HepG2 (cell line): Measurements from ENCODE around the gene SEC14L5. TPM values are rescaled to one million over a fixed set of nuclear protein-coding genes. Genes with fewer than 3 reads are reported as not detected.

Experiments
- ATAC-seq: fragments of 200-7000 bp; cut with Tn5 transposase; 3 replicates; pipeline ENCODE4 v1.9.1; 2020; ENCODE audit warnings: mild to moderate bottlenecking, moderate library complexity
- BruUV-seq: library from RNA; stranded (reverse); fragments of 400-500 nt; replicated peaks from 2 replicates; lab custom pipeline; 2021; lab: Mats Ljungman, UMichigan
- CTCF ChIA-PET: fragments of 300-600 bp; formaldehyde crosslinking; extraction: SDS; loops from one replicate; lab custom pipeline; 2021; ENCODE audit warnings: low total read pairs, inconsistent platforms, low intra/inter-chr PET ratio; lab: Yijun Ruan, JAX
- POLR2A ChIA-PET: fragments of 350-600 bp; sonication (Branson Sonifier 250); formaldehyde crosslinking; loops from one replicate; lab custom pipeline; 2020; ENCODE audit warnings: antibody characterized with exemption, inconsistent platforms; lab: Yijun Ruan, JAX
- DNase-seq: peaks from one replicate; pipeline ENCODE4 v3.0.0-alpha.2; 2015; ENCODE audit warnings: low spot score
- FAIRE-seq: peaks from 3 replicates; lab custom pipeline; 2011; peaks lifted over from hg19 to GRCh38; lab: Jason Lieb, UNC
- H2AFZ ChIP-seq: one replicate; pipeline ENCODE4 v1.6.1; 2011; ENCODE audit warnings: low read length, inconsistent platforms
- H3K27ac ChIP-seq: fragments of 300-600 bp; 3 replicates; pipeline ENCODE4 v1.8.0; 2011; ENCODE audit warnings: mixed run types, mild to moderate bottlenecking, mixed read lengths, low read length, inconsistent platforms; ENCODE audit not compliant: insufficient read depth; ENCODE audit errors: extremely low read length
- H3K27me3 ChIP-seq, 2 experiments: fragments of 200-600 bp in 1 of 2; 2 replicates in 1 of 2; 3 replicates in 1 of 2; pipeline versions ENCODE4 v1.6.0 to v1.8.0; 2011; ENCODE audit warnings: low read length in 2 of 2, mild to moderate bottlenecking in 2 of 2, moderate library complexity in 2 of 2, inconsistent platforms in 1 of 2; ENCODE audit not compliant: insufficient read depth in 2 of 2, control insufficient read depth in 1 of 2
- H3K36me3 ChIP-seq, 2 experiments: fragments of 200-600 bp in 1 of 2; replicated peaks in 1 of 2; 2 replicates in 1 of 2; 3 replicates in 1 of 2; pipeline versions ENCODE4 v1.5.1 to v1.8.0; 2011; ENCODE audit warnings: low read length in 2 of 2, inconsistent platforms in 1 of 2; ENCODE audit not compliant: insufficient read depth in 2 of 2, control insufficient read depth in 1 of 2
- H3K4me1 ChIP-seq: 2 replicates; pipeline ENCODE4 v1.5.1; 2012; ENCODE audit warnings: low read length, inconsistent platforms; ENCODE audit not compliant: insufficient read depth
- H3K4me2 ChIP-seq: 2 replicates; pipeline ENCODE4 v1.6.0; 2011; ENCODE audit warnings: low read depth, low read length, inconsistent platforms
- H3K4me3 ChIP-seq, 3 experiments: fragments of 200-600 bp in 1 of 3; sonication (generic), shearing (Covaris generic) in 1 of 3; replicated peaks in 1 of 3; 2 replicates each; pipeline ENCODE4 v1.5.1; 2011 to 2016; ENCODE audit warnings: low read length in 3 of 3, inconsistent platforms in 2 of 3, low read depth in 2 of 3, mild to moderate bottlenecking in 2 of 3, control low read depth in 1 of 3, mixed read lengths in 1 of 3; ENCODE audit not compliant: insufficient read depth in 1 of 3
- H3K79me2 ChIP-seq: one replicate; pipeline ENCODE4 v1.6.1; 2011; ENCODE audit warnings: low read length, inconsistent platforms; ENCODE audit not compliant: insufficient read depth
- H3K9ac ChIP-seq: 2 replicates; pipeline ENCODE4 v1.6.0; 2011; ENCODE audit warnings: mild to moderate bottlenecking, low read depth, low read length, inconsistent platforms; ENCODE audit not compliant: insufficient read depth
- H3K9me3 ChIP-seq: 2 replicates; pipeline ENCODE4 v1.5.1; 2012; ENCODE audit warnings: mild to moderate bottlenecking, low read length
- H4K20me1 ChIP-seq: 2 replicates; pipeline ENCODE4 v1.6.0; 2011; ENCODE audit warnings: inconsistent platforms, mild to moderate bottlenecking, low read length, moderate library complexity; ENCODE audit not compliant: insufficient read depth
- KIAA2018 ChIP-seq: sonication (generic); formaldehyde crosslinking; IDR thresholded peaks from 2 replicates; pipeline ENCODE4 v1.5.0; 2020; ENCODE audit warnings: mild to moderate bottlenecking, missing genetic modification reagents, borderline replicate concordance
- NCOR1 ChIP-seq: fragments of 200-600 bp; sonication (generic); IDR thresholded peaks from 2 replicates; pipeline ENCODE4 v1.7.0; 2017; ENCODE audit warnings: antibody characterized with exemption, low read length, borderline replicate concordance
- NPAS2 ChIP-seq: sonication (generic); formaldehyde crosslinking; IDR thresholded peaks from 2 replicates; pipeline ENCODE4 v1.8.0; 2022; ENCODE audit warnings: mild to moderate bottlenecking, missing genetic modification reagents, borderline replicate concordance
- SALL1 ChIP-seq: sonication (generic); formaldehyde crosslinking; IDR thresholded peaks from 2 replicates; pipeline ENCODE4 v1.8.0; 2022; ENCODE audit warnings: mild to moderate bottlenecking, missing genetic modification reagents
- SMC3 ChIP-seq: IDR thresholded peaks from 2 replicates; pipeline ENCODE4 v1.6.1; 2011; ENCODE audit warnings: low read length, improper control_type of control experiment
- SYNCRIP ChIP-seq: fragments of 200-400 bp; formaldehyde crosslinking; IDR thresholded peaks from 2 replicates; pipeline ENCODE4 v1.6.1; 2018; ENCODE audit warnings: mild to moderate bottlenecking, low read depth, low read length; ENCODE audit not compliant: insufficient read depth
- ZBTB1 ChIP-seq: sonication (generic); formaldehyde crosslinking; IDR thresholded peaks from 2 replicates; pipeline ENCODE4 v1.4.0; 2020; ENCODE audit warnings: missing genetic modification reagents, borderline replicate concordance
- ZEB1 ChIP-seq: IDR thresholded peaks from 2 replicates; pipeline ENCODE4 v1.6.1; 2012; ENCODE audit warnings: mild to moderate bottlenecking, low read depth, inconsistent platforms; ENCODE audit not compliant: insufficient replicate concordance
- ZNF589 ChIP-seq: sonication (generic); formaldehyde crosslinking; conservative IDR thresholded peaks from 2 replicates; pipeline ENCODE4 v1.8.0; 2022; ENCODE audit warnings: mild to moderate bottlenecking, moderate library complexity, missing genetic modification reagents
- ZNF672 ChIP-seq: sonication (generic); formaldehyde crosslinking; IDR thresholded peaks from 2 replicates; pipeline ENCODE4 v1.8.1; 2022; ENCODE audit warnings: missing genetic modification reagents
- ZNF782 ChIP-seq: sonication (generic); formaldehyde crosslinking; IDR thresholded peaks from 2 replicates; pipeline ENCODE4 v1.4.0; 2020; ENCODE audit warnings: missing genetic modification reagents, mild to moderate bottlenecking, borderline replicate concordance
- ZNF878 ChIP-seq: sonication (generic); formaldehyde crosslinking; IDR thresholded peaks from 2 replicates; pipeline ENCODE4 v1.8.1; 2023; ENCODE audit warnings: mild to moderate bottlenecking, missing genetic modification reagents, moderate library complexity
- WGBS: methylation state at CpG from one replicate; pipeline ENCODE4 v1.1.6; 2017; ENCODE audit warnings: low lambda C conversion rate; 5-methylcytosine and 5-hydroxymethylcytosine counted together
- in situ Hi-C: cut with HindIII; loops from 2 replicates; pipeline ENCODE4 v1.10.0; 2017; ENCODE audit warnings: low pct_unique_long_range_greater_than_20kb; ENCODE audit not compliant: extremely low pct_ligation_motif_present
- intact Hi-C: fragments of 100-400 bp; cut with micrococcal nuclease; formaldehyde crosslinking; loops from one replicate; pipeline ENCODE4 v1.10.0; 2022; ENCODE audit not compliant: unreplicated experiment
- polyA plus RNA-seq, 8 experiments: library from polyadenylated mRNA; depleted of rRNA in 3 of 8; stranded (reverse) in 7 of 8; unstranded in 1 of 8; fragments of >200 nt; fragmentation: Illumina TruSeq in 4 of 8; extraction: Trizol in 4 of 8; gene quantifications; 2 replicates each; pipeline versions ENCODE4 v1.2.1 to v1.2.3, GENCODE V29; 2011 to 2016; ENCODE audit warnings: low read depth in 4 of 8, missing spikeins in 1 of 8, mixed read lengths in 1 of 8; ENCODE audit not compliant: insufficient read depth in 1 of 8
- total RNA-seq, 5 experiments: library from RNA; depleted of rRNA; stranded (reverse); fragments of >200 nt; fragmentation: Illumina TruSeq; extraction: Trizol; gene quantifications; 2 replicates each; pipeline ENCODE4 v1.2.3, GENCODE V29; 2016; ENCODE audit warnings: low read depth in 1 of 5
- TF ChIP-seq, protein P1 (sequence below): sonication (generic); formaldehyde crosslinking; IDR thresholded peaks from 2 replicates; pipeline ENCODE4 v1.8.0; 2022; ENCODE audit warnings: mild to moderate bottlenecking, missing genetic modification reagents, moderate library complexity

The SEC14L5 gene
- total and polyA plus RNA-seq, 2 of the 13 experiments (the other 11 are each of a cell fraction or from before 2014, with no cell fraction given) = 0.40 to 0.42 TPM

GRCh38 chr16:4989391-4990006, 31.4 kb downstream of the SEC14L5 start (continued):
- TF ChIP-seq KIAA2018 (CRISPR knock-in tag) = no peak
- TF ChIP-seq ZBTB1 (CRISPR knock-in tag) = no peak
- no peak for TF ChIP-seq NCOR1

- no peak for ATAC-seq
- no peak for FAIRE-seq
- H3K9me3 ChIP-seq = no peaks in the 10 kb centered on the region
- intact Hi-C loops = no loop called here
- 21% methylated on average over 8 of the region's 8 CpGs for WGBS
- POLR2A ChIA-PET = no interaction called here
- H3K27ac ChIP-seq = no peak overlapping the region
- CTCF ChIA-PET = no interaction called here
- peaks cover 7 to 43% of the 10 kb centered on the region in 2 experiments for H3K27me3 ChIP-seq
- H3K36me3 ChIP-seq = no peaks in the 10 kb centered on the region
- no peaks in the 10 kb centered on the region for H4K20me1 ChIP-seq
- no peak overlapping the region for H2AFZ ChIP-seq
- DNase-seq = no peak
- H3K79me2 ChIP-seq = no peaks in the 10 kb centered on the region
- no peak overlapping the region for H3K4me2 ChIP-seq
- no TSS peak for BruUV-seq
- no peak overlapping the region for H3K9ac ChIP-seq
- H3K4me3 ChIP-seq = no peak overlapping the region
- in situ Hi-C loops = no loop called here
- peaks cover 13% of the 10 kb centered on the region for H3K4me1 ChIP-seq
- no peak for TF ChIP-seq ZEB1
- TF ChIP-seq SALL1 (CRISPR knock-in tag) = peak; percentile 14; the same call in 1 of the 2 replicates
- TF ChIP-seq SMC3 = no peak
- TF ChIP-seq SYNCRIP = no peak
- no peak for TF ChIP-seq ZNF878 (CRISPR knock-in tag)
- TF ChIP-seq ZNF589 = no peak
- TF ChIP-seq ZNF672 (CRISPR knock-in tag) = no peak
- TF ChIP-seq ZNF782 (CRISPR knock-in tag) = no peak
- TF ChIP-seq, protein P1, sequence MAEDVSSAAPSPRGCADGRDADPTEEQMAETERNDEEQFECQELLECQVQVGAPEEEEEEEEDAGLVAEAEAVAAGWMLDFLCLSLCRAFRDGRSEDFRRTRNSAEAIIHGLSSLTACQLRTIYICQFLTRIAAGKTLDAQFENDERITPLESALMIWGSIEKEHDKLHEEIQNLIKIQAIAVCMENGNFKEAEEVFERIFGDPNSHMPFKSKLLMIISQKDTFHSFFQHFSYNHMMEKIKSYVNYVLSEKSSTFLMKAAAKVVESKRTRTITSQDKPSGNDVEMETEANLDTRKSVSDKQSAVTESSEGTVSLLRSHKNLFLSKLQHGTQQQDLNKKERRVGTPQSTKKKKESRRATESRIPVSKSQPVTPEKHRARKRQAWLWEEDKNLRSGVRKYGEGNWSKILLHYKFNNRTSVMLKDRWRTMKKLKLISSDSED (CRISPR knock-in tag) = no peak
- no peak for TF ChIP-seq NPAS2 (CRISPR knock-in tag)
Measured at GRCh38 chr16:4990415-4990814, 32.3 kb downstream of the SEC14L5 start.
